ENCODE results near the gene MRAP2.
"Not testable (repeated sequence)": the region's sequence is repeated elsewhere in the genome, so short reads cannot be mapped to it uniquely, and the experiment has no call there.

DNA sequence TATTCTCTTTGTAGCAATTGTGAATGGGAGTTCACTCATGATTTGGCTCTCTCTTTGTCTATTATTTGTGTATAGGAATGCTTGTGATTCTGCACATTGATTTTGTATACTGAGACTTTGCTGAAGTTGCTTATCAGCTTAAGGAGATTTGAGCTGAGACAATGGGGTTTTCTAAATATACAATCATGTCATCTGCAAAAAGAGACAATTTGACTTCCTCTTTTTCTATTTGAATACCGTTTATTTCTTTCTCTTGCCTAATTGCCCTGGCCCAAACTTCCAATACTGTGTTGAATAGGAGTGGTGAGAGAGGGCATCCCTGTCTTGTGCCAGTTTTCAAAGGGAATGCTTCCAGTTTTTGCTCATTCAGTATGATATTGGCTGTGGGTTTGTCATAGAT lies 77.8 kb downstream of the MRAP2 start:
- TF ChIP-seq CTCF (IDR thresholded peaks at IDR 0.05; ENCODE audit: extremely low read depth in 1 of 2, insufficient read depth in 1 of 2, low read depth in 1 of 2, low read length in 2 of 2); POLR2A (IDR thresholded peaks at IDR 0.05; ENCODE audit: low read depth, low read length); EZH2 (IDR thresholded peaks at IDR 0.05; ENCODE audit: borderline replicate concordance, low read depth, low read length, severe bottlenecking); GATA2 (IDR thresholded peaks at IDR 0.05; ENCODE audit: insufficient read depth, insufficient read length, low read depth, low read length); POLR2AphosphoS5 (IDR thresholded peaks at IDR 0.05; ENCODE audit: insufficient read depth, low read depth, low read length); JUN (IDR thresholded peaks at IDR 0.05; ENCODE audit: borderline replicate concordance, insufficient read depth, insufficient read length, low read depth); MYC (IDR thresholded peaks at IDR 0.05; ENCODE audit: low read depth, low read length): not testable (repeated sequence)
- TF ChIP-seq, protein P1, sequence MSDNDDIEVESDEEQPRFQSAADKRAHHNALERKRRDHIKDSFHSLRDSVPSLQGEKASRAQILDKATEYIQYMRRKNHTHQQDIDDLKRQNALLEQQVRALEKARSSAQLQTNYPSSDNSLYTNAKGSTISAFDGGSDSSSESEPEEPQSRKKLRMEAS (IDR thresholded peaks at IDR 0.05; ENCODE audit: insufficient read depth, insufficient read length), result not testable (repeated sequence)
